22Rv1 (cell line): ENCODE results near the gene RHEBL1.

Experiments used
- ZFX ChIP-seq: fragments of 450-650 bp; IDR thresholded peaks from 2 replicates; pipeline ENCODE4 v1.6.1; 2017; ENCODE audit warnings: antibody characterized with exemption, borderline replicate concordance
- TF ChIP-seq, protein P1 (sequence below): fragments of 450-650 bp; IDR thresholded peaks from 2 replicates; pipeline ENCODE4 v1.5.1; 2017; ENCODE audit warnings: mild to moderate bottlenecking

DNA sequence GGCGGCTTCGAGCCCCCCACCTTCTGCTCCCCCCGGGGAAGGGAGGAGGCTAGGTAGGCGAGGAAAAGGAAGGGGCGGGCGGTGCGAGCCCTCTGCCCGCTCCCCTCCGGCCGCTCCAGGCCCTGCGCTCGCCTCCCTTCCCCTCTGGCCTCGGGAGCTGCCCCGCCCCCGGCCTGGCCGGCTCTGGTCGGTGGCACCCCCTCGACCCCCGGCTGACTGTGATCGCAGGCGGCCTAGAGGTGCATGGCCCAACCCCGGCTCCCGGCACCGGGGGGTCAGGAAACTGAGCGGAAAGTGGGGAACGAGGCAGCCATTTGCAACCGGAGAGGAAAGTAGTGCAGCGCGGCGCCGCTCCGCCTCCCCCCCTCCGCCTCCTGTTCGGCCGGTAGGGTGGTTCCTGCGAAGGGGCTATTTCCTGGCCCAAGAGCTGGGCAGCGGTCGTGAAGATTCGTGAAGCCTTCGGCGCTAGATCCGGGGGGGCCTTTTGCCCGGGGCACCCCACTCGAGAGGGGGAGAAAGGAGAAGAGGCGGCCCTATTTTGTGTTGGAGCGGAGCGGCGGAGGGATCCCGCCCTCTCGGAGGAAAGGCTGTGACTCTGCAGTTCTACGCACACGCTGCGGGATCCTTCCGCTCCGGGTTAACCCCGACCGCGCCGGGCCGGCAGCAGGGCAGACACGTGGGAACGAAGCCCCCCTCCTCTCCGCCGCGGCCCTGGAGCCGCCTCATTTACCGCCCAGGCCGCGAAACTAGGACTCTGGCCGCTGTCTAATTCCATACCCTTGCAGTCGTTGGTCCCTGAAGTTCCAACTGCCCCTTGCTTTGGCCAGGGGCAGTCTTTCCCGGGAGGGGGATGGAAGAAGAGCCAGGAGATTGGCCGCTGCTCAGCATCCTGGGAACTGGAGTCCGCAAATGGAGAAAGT lies 9.3 kb downstream of the RHEBL1 start, which contains the start of gene KMT2D:
- TF ChIP-seq, protein P1, sequence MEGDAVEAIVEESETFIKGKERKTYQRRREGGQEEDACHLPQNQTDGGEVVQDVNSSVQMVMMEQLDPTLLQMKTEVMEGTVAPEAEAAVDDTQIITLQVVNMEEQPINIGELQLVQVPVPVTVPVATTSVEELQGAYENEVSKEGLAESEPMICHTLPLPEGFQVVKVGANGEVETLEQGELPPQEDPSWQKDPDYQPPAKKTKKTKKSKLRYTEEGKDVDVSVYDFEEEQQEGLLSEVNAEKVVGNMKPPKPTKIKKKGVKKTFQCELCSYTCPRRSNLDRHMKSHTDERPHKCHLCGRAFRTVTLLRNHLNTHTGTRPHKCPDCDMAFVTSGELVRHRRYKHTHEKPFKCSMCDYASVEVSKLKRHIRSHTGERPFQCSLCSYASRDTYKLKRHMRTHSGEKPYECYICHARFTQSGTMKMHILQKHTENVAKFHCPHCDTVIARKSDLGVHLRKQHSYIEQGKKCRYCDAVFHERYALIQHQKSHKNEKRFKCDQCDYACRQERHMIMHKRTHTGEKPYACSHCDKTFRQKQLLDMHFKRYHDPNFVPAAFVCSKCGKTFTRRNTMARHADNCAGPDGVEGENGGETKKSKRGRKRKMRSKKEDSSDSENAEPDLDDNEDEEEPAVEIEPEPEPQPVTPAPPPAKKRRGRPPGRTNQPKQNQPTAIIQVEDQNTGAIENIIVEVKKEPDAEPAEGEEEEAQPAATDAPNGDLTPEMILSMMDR: peak; percentile 33
- TF ChIP-seq ZFX: no peak
